Karpas-422 (cell line): ENCODE data around the gene PLOD2. TPM values are rescaled to one million over a fixed set of nuclear protein-coding genes. Genes with fewer than 3 reads are reported as not detected.

ENCODE experiments used
- DNase-seq: peaks from one replicate; pipeline ENCODE4 v3.0.0-alpha.2; 2015
- H2AFZ ChIP-seq: fragments of 200-600 bp; sonication (generic); 2 replicates; pipeline ENCODE4 v1.6.1; 2014; ENCODE audit warnings: antibody characterized with exemption, low read length, mixed read lengths
- H3K27ac ChIP-seq: fragments of 200-600 bp; sonication (generic); 2 replicates; pipeline ENCODE4 v1.5.1; 2014; ENCODE audit warnings: mild to moderate bottlenecking, low read length, moderate library complexity
- H3K27me3 ChIP-seq: fragments of 200-600 bp; sonication (generic); 2 replicates; pipeline ENCODE4 v1.6.1; 2014; ENCODE audit warnings: low read length, mixed read lengths
- H3K36me3 ChIP-seq: fragments of 200-600 bp; sonication (generic); 2 replicates; pipeline ENCODE4 v1.6.1; 2014; ENCODE audit warnings: low read length, mixed read lengths; ENCODE audit not compliant: insufficient read depth
- H3K4me1 ChIP-seq: fragments of 200-600 bp; sonication (generic); 2 replicates; pipeline ENCODE4 v1.6.1; 2014; ENCODE audit warnings: mild to moderate bottlenecking, low read length, mixed read lengths
- H3K4me2 ChIP-seq: fragments of 200-600 bp; sonication (generic); 2 replicates; pipeline ENCODE4 v1.6.1; 2014; ENCODE audit warnings: low read length, low read depth, mild to moderate bottlenecking; ENCODE audit not compliant: poor library complexity, severe bottlenecking
- H3K4me3 ChIP-seq: fragments of 200-600 bp; sonication (generic); 2 replicates; pipeline ENCODE4 v1.5.1; 2014; ENCODE audit warnings: mild to moderate bottlenecking, antibody characterized with exemption, low read length, mixed read lengths
- H3K79me2 ChIP-seq: fragments of 200-600 bp; sonication (generic); 2 replicates; pipeline ENCODE4 v1.6.1; 2014; ENCODE audit warnings: mild to moderate bottlenecking, low read length, mixed read lengths
- H3K9ac ChIP-seq: fragments of 200-600 bp; sonication (generic); 2 replicates; pipeline ENCODE4 v1.6.0; 2014; ENCODE audit warnings: low read length
- H3K9me2 ChIP-seq: fragments of 200-600 bp; sonication (generic), shearing (Covaris generic); replicated peaks from 2 replicates; pipeline ENCODE4 v1.6.0; 2014; ENCODE audit warnings: mild to moderate bottlenecking, low read length, moderate library complexity; ENCODE audit not compliant: insufficient read depth
- H3K9me3 ChIP-seq: fragments of 300-700, 200-600 bp; sonication (generic); 2 replicates; pipeline ENCODE4 v1.6.1; 2014; ENCODE audit warnings: low read length, mixed read lengths
- H4K20me1 ChIP-seq: fragments of 200-600 bp; sonication (generic); 2 replicates; pipeline ENCODE4 v1.6.1; 2014; ENCODE audit warnings: mild to moderate bottlenecking, antibody characterized with exemption, low read length, low read depth; ENCODE audit not compliant: insufficient read depth
- total RNA-seq: library from RNA; depleted of rRNA; stranded (reverse); fragments of >200 nt; shearing (Covaris generic); gene quantifications from 2 replicates; pipeline ENCODE4 v1.2.3, GENCODE V29; 2014; ENCODE audit warnings: low replicate concordance

Gene PLOD2
- total RNA-seq, 1 experiment from 2014 or later: not detected

DNA sequence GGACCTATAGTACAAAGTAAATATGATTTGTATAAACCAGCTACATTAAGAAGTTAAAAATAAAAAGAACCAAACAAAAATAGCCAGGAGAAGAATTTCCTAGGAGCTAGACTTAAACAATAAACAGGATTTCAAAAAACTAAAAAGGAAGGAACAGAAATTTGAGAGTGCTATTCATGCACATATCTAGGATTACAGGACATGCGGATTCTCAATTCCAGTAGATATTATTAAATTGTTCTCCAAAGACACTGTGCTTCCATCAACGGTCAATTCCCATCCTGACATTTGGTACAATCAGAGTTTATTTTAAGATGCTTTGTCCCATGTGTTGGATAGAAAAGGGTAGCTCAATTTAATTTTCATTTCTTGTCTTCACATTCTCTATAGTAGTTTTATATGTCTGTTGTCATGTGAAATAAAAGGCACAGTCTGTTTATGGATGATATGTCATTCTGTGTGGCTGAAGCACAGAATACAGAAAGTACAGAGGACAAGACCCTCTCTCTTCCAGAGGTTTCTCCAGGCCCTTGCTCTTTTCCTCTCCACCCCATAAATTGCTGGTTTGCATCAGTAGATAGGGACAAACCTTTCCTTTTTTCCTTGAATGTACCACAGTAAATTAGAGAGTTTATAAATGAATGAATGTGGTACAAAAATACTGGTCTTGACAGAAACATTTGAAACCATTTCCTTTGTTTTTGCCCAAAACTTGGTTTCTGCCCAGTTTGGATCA, 3.5 kb downstream of the PLOD2 start:
- Histone ChIP-seq H3K79me2 (no peaks in the 10 kb centered on the region), H4K20me1 (no peaks in the 10 kb centered on the region), H3K36me3 (no peaks in the 10 kb centered on the region), H3K4me2 (no peak overlapping the region), H3K4me3 (no peak overlapping the region), H3K4me1 (no peaks in the 10 kb centered on the region), H3K9ac (no peak overlapping the region), H3K27me3 (no peaks in the 10 kb centered on the region), H3K9me3 (no peaks in the 10 kb centered on the region), H2AFZ (no peak overlapping the region), H3K9me2 (no peaks in the 10 kb centered on the region), H3K27ac (no peak overlapping the region)
- no peak for DNase-seq

- no peaks in the 10 kb centered on the region for H3K27me3 ChIP-seq
These were observed 4.2 kb downstream of the PLOD2 start for GRCh38 chr3:146156666-146157314.

DNA sequence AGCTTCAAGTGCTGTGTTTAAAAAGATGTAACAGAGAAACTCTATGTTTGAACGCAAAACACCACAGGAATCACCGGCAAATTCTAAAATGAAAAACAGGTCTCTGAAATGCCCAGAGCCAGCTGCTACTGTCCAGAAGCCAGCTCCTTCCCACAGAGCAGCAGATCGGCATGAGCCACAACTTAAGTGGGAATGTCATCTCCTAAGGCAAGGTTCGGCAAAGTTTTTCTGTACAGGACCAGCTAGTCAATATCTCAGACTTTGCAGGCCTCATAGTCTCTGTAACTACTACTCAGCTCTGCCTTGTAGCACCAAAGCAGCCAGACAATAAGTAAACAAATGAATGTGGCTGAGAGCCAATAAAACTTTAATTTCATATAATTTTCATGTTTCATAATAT, 4.9 kb downstream of the PLOD2 start:
- H3K79me2 ChIP-seq: no peaks in the 10 kb centered on the region
- H3K9me2 ChIP-seq: no peaks in the 10 kb centered on the region
- H3K9ac ChIP-seq: no peak overlapping the region
- no peak overlapping the region for H3K4me3 ChIP-seq
- no peak for DNase-seq
- no peaks in the 10 kb centered on the region for H4K20me1 ChIP-seq
- no peaks in the 10 kb centered on the region for H3K9me3 ChIP-seq
- no peaks in the 10 kb centered on the region for H3K4me1 ChIP-seq
- no peak overlapping the region for H3K4me2 ChIP-seq
- H3K36me3 ChIP-seq: no peaks in the 10 kb centered on the region
- no peaks in the 10 kb centered on the region for H3K27me3 ChIP-seq
- H3K27ac ChIP-seq: no peak overlapping the region
- H2AFZ ChIP-seq: no peak overlapping the region

More at GRCh38 chr3:146156666-146157314, 4.2 kb downstream of the PLOD2 start:
- Histone ChIP-seq H2AFZ (no peak overlapping the region), H3K36me3 (no peaks in the 10 kb centered on the region), H3K9me3 (no peaks in the 10 kb centered on the region), H3K4me1 (no peaks in the 10 kb centered on the region), H3K9ac (no peak overlapping the region), H3K27ac (no peak overlapping the region), H4K20me1 (no peaks in the 10 kb centered on the region), H3K9me2 (no peaks in the 10 kb centered on the region), H3K4me3 (no peak overlapping the region), H3K79me2 (no peaks in the 10 kb centered on the region), H3K4me2 (no peak overlapping the region)
- no peak for DNase-seq

DNA sequence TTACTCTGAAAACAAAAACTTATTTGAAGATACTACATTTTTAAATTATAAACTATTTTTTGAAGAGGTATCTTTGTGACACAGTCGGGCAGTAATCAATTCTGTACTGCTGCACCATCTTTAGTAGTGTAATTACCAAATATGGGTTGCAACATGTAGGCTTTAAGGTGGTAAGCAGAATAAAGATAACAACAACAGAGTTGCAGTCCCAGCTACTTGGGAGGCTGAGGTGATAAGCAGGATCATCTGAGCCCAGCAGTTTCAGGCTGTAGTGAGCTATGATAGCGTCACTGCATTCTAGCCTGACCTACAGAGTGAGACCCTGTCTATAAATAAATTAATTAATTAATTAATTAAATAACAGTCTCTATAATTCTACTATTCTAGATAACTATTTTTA, 6.0 kb downstream of the PLOD2 start:
- Histone ChIP-seq H3K9me3 (no peaks in the 10 kb centered on the region), H3K79me2 (no peaks in the 10 kb centered on the region), H3K9ac (no peak overlapping the region), H3K4me1 (no peaks in the 10 kb centered on the region), H2AFZ (no peak overlapping the region), H3K4me3 (no peak overlapping the region), H3K4me2 (no peak overlapping the region), H3K27ac (no peak overlapping the region), H3K27me3 (no peaks in the 10 kb centered on the region), H3K9me2 (no peaks in the 10 kb centered on the region), H3K36me3 (no peaks in the 10 kb centered on the region), H4K20me1 (no peaks in the 10 kb centered on the region)
- DNase-seq: no peak

GRCh38 chr3:146154316-146154715, 6.7 kb downstream of the PLOD2 start:
- Histone ChIP-seq H3K27me3 (no peaks in the 10 kb centered on the region), H3K79me2 (no peaks in the 10 kb centered on the region), H3K36me3 (no peaks in the 10 kb centered on the region), H3K27ac (no peak overlapping the region), H3K4me3 (no peak overlapping the region), H3K9me3 (no peaks in the 10 kb centered on the region), H3K9me2 (no peaks in the 10 kb centered on the region), H3K9ac (no peak overlapping the region), H3K4me1 (no peaks in the 10 kb centered on the region), H2AFZ (no peak overlapping the region), H3K4me2 (no peak overlapping the region), H4K20me1 (no peaks in the 10 kb centered on the region)
- DNase-seq: no peak

- H3K79me2 ChIP-seq: no peaks in the 10 kb centered on the region
- no peaks in the 10 kb centered on the region for H3K4me1 ChIP-seq
- no peak for DNase-seq
- no peak overlapping the region for H3K4me3 ChIP-seq
- no peak overlapping the region for H3K9ac ChIP-seq
- no peak overlapping the region for H3K27ac ChIP-seq
- no peaks in the 10 kb centered on the region for H3K9me3 ChIP-seq
- H3K9me2 ChIP-seq: no peaks in the 10 kb centered on the region
- H2AFZ ChIP-seq: no peak overlapping the region
- no peak overlapping the region for H3K4me2 ChIP-seq
- H4K20me1 ChIP-seq: no peaks in the 10 kb centered on the region
- H3K27me3 ChIP-seq: no peaks in the 10 kb centered on the region
- no peaks in the 10 kb centered on the region for H3K36me3 ChIP-seq
These were observed 7.6 kb downstream of the PLOD2 start for GRCh38 chr3:146153429-146153828.

GRCh38 chr3:146152834-146153233, 8.2 kb downstream of the PLOD2 start:
- Histone ChIP-seq H3K27me3 (no peaks in the 10 kb centered on the region), H3K4me2 (no peak overlapping the region), H3K9me2 (no peaks in the 10 kb centered on the region), H2AFZ (no peak overlapping the region), H3K36me3 (no peaks in the 10 kb centered on the region), H3K79me2 (no peaks in the 10 kb centered on the region), H3K4me1 (no peaks in the 10 kb centered on the region), H3K9ac (no peak overlapping the region), H4K20me1 (no peaks in the 10 kb centered on the region), H3K4me3 (no peak overlapping the region), H3K9me3 (no peaks in the 10 kb centered on the region), H3K27ac (no peak overlapping the region)
- no peak for DNase-seq

- H3K27ac ChIP-seq: no peak overlapping the region
- no peaks in the 10 kb centered on the region for H4K20me1 ChIP-seq
- H3K9ac ChIP-seq: no peak overlapping the region
- H3K9me2 ChIP-seq: no peaks in the 10 kb centered on the region
- H3K9me3 ChIP-seq: no peaks in the 10 kb centered on the region
- H3K79me2 ChIP-seq: no peaks in the 10 kb centered on the region
- no peaks in the 10 kb centered on the region for H3K4me1 ChIP-seq
- DNase-seq: no peak
- H3K4me2 ChIP-seq: no peak overlapping the region
- H2AFZ ChIP-seq: no peak overlapping the region
- no peak overlapping the region for H3K4me3 ChIP-seq
- no peaks in the 10 kb centered on the region for H3K27me3 ChIP-seq
- H3K36me3 ChIP-seq: no peaks in the 10 kb centered on the region
These were observed 12.5 kb downstream of the PLOD2 start for GRCh38 chr3:146148468-146148931.
